ENCODE measurements around the gene PRMT5.
A peak's percentile ranks its signal among the peaks of the same experiment; 100 is the strongest.

The PRMT5 gene

DNA sequence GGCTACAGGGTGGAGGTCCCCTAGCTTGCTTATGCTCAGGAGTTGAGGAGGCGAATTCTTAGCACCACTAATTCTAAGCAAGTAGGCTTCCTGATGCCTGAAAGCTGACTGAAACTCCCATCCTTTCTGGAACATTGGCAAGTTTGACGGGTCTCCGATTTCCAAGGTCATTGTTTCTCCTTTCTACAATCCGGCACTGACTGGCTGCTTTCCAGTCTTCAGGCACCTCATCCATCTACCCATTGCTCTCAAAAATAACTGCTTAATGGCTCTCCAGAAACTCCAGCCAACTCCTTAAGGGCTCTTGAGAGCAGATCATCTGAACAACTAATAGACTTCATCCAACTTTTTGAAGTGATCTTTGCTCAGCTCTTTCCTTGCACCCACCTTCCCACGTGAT lies 32.8 kb downstream of the PRMT5 start:
- no peak for DNase-seq

DNA sequence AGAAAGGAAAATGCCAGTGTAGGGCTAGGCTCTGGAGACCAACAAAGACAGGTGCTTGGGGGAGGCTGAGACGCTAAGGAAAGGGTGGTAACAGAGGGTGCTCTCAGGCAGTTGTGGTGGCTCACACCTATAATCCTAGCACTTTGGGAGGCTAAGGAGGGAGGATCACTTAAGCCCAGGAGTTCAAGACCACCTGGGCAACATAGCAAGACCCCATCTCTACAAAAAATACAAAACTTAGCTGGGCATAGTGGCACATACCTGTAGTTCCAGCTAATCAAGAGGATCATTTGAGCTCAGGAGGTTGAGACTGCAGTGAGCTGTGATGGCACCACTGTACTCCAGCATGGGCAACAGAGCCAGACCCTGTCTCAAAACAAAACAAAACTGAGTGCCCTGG lies 33.8 kb downstream of the PRMT5 start:
- no peak for DNase-seq

DNA sequence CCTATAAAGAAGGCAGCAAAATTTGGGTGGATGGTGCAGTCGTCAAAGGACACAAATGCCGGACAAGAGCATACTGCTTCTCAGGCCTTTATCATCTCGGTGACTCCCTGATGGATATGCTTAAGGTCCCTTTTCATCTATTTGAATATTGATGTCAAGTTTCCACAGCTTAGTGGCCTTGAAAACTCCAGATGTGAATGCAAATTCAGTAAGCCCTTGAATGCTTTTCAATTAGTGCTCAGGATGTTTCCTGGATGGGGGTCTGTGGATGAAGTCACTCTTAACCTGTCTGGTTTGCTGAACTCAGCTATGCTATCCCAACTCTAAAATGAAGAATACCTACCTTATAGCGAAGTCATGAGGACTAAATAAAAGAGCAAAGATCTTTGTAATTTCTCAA lies 35.5 kb downstream of the PRMT5 start:
- no peak for DNase-seq

DNA sequence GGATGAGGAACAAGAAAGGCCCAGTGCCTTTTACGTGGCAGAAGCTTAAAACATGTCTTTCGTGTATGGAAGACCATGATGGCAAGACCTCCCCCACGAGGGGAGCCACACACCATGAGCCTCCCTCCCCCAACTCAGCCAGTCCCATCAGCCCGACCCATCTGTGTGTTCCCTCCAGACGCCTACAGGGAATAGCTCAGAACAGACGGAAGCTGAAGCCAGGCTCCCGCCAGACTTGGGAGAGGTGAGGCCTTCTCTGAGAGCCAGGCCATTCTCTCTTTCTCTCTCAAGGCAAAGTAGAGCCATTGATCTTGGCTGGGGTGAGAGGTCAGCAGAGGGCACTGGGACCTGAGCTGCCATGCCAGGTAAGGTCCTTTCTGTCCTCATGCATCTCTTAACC lies 36.7 kb downstream of the PRMT5 start:
- no peak for DNase-seq

DNA sequence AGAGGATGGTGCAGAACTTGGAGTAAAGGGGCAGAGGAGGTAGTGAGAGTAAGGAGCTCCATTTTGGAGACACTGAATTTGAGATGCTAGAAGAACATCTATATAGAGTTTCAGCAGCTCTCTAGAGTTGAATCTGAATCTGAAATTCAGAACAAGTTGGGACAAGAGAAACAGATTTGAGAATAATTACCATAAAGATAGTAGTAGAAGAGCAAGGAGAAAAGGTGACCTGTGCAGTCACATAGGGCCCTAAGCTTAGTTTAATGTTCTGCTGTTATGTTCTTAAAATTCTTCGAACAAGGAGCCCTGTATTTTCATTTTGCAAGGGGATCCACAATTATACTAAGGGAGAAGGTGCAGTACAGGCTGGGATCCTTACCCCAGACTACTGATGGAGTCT lies 38.8 kb downstream of the PRMT5 start:
- DNase-seq: no peak

DNA sequence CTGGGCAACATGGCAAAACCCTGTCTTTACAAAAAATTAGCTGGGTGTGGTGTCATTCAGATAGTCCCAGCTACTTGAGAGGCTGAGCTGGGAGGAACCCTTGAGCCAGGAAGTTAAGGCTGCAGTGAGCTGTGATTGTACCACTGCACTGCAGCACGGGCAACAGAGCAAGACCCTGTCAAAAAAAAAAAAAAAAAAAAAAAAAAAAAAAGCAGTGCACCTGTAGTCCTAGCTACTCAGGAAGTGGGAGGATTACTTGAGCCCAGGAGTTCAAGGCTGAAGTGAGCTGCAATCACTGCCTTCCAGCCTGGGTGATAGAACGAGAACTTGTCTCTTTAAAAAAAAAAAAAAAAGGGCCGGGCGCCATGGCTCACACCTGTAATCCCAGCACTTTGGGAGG lies 40.5 kb downstream of the PRMT5 start:
- DNase-seq: no peak

DNA sequence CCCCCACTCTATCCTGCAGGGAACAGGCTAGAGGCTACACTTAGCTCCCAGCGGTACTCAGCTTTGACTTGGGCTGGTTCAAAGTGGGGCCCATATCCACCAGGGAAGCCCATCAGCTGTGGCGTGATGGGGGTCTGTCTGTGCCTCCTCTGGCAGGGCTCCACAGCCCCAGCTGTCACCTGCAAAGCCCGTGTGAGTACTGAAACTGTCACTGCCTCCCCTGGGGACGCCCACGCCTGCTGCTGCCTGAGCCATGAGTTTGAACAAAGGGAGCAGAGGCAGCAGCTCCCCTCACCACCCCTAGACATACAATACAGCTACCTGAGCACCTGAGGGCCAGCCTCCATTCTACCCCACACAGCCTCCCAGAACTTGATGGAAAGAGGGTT lies 41.2 kb downstream of the PRMT5 start:
- no peak for DNase-seq

DNA sequence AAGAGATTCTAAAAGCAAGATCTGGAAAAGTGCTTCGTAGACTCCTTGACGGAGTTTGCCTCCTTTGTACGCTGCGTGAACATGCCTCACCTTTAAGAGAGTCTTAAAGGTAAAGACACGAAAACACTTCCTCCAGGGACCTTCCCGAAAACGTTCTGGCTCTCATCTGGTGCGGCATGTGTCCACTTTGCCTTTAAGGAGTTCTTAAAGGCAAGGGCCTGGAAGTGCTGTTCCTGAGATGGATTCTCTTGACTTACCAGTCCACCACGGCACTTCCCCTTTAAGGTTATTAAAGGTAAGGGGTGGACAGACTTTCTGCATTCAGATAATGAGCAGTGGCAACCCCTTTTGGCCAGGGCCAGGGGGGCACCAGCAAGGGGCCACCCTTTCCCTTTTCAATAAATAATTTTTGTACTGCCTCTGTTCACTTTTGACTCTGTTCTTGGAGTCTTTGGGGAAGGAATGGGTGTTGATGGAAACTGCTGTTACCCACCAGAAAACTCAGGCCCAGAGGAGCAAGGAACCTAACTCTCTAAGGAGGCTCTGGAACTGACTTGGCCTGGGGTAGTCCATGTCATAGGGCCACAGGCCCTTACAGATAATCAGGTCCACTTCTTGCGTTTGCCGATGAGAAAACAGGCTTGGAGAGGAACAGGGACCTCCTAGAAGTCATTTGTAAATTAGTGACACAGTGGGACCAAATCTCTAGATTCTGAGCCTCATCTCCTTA lies 41.8 kb downstream of the PRMT5 start:
- DNase-seq: peak; percentile 23

DNA sequence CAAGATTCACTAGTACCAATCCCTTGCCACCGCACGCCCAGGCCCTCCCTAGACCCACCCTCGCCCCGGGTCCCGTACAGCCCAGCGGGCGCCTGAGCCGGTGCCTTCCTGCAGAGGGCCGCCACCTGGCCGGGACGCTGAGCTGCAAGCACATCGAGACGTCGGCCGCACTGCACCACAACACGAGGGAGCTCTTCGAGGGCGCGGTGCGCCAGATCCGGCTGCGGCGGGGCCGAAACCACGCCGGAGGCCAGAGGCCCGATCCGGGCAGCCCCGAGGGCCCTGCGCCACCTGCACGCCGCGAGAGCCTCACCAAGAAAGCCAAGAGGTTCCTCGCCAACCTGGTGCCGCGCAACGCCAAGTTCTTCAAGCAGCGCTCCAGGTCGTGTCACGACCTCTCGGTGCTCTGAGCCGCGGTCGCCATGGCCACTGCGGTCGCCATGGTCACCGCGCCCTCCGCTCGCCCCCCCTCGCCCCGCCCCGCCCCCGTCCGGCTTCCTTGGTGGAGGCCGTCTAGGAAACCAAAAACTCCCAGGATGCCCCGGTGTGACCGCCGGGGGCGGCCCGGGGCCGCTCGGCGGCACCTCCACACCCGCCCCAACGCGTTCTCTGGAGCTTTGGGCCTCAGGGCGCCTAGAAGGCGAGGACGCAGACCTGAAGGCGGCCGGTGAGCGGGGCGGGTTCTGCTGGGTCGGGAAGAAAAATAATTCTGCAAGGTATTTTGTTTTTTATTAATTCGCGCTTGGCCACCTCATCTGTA lies 42.5 kb downstream of the PRMT5 start:
- DNase-seq: peak; percentile 68

DNA sequence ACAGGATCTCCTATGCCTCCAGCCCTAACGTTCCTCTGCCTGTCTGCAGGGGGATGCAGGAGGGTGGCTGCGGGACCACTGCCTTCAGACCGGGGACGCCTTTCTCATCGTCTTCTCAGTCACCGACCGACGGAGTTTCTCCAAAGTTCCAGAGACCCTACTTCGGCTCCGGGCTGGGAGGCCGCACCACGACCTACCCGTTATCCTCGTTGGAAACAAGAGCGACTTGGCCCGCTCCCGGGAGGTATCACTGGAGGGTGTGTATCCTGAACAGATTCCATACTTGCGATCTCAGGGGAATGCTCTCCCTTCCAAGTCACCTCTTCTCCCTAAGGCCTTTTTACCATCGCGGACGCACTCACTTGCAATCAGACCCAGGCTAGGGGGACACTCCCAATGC lies 43.2 kb downstream of the PRMT5 start:
- DNase-seq: no peak

DNA sequence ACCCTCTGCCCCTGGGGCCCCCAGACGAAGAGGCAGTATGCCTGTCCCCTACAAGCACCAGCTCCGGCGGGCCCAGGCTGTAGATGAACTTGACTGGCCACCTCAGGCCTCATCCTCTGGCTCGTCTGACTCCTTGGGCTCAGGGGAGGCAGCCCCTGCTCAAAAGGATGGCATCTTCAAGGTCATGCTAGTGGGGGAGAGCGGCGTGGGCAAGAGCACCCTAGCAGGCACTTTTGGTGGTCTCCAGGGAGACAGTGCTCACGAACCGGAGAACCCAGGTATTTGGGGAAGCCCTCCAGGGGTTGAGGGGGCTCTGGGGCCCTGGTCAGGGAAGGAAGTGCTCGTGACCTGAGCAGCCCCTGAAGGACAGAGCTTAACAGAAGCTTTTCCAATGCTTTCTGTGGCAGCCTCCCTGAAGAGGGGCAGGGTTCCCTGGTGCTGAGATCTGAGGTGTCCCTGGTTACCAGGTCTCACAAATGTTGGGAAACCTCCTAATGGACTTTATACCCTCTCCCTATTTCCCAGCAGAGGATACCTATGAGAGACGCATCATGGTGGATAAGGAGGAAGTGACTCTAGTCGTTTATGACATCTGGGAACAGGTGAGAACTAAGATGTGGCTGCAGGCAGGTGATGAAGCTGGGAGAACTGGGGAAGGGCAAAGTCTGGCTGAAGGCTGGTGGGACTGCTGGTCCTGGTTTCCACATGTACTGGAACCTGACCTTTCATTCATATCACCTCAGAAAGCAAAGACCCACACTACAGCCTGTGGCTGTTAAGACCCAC lies 44.2 kb downstream of the PRMT5 start:
- DNase-seq: no peak

DNA sequence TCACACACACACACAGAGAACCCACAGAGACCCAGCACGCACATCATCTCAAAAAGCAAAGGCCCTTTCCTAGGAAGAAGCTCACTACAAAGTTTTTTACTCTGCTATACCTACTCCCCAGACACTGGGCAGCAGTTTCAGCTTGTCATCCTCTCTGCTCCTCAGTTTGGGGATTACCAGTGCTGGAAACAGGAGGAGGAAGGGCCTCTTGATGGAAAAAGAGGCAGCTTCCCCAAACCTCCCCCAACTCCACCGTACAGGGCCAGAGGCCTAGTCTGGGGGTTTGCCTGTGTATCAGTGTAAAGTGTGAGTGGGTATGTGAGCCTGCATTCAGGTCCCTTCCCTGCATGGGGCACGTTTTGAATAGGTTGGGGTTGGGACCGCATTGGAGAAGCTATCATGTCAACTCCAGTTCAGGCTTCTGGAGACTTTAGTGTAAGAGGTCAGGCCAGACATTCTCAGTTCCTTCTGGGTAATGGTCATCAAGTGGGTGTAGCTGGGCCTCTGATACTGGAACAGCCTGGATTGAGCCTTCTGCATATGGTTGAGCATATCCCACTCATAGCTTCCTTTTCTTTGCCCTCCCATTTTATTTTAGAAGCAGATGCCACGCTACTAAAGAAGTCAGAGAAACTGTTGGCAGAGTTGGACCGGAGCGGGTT lies 45.0 kb downstream of the PRMT5 start:
- DNase-seq: no peak

DNA sequence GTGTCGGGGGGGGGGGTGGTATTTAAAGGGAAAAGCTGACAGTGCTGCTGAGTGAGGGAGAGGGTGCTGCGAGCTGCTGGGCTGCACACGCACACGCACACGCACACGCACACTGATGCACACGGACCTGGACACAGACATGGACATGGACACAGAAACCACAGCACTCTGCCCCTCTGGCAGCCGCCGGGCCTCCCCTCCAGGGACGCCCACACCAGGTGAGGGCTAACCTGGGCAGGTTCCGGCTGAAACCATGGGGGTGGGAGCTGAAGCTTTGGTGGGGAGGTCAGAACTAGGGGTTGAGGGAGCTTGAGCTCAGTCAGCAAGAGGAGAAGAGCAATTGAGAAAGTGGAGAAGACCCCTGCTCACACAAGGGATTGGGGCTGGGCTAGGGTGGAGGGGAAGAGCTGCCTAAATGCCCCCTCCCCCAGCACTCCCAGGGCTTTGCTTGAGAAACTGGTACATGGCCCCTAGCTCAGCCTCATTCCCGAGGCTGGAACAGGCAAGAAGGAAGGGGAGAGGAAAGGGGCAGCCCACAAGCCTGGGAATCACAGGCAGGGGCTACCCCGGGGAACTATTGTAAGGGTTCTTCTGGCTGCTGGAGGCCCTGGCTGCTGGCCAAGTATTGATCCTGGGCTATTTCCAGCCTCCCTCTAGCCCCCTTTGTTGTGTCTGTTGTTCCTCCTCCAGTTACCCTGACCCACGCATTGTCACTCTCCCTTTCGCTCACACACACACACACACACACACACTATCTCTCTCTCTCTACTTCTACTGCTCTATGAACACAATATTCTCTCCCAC lies 45.8 kb downstream of the PRMT5 start, which contains the start of gene REM2:
REM2 (plus strand) TSS at position 50 of the 804 bp plus-strand sequence; CDS start at position 116, 66 bp downstream.
- no peak for DNase-seq

DNA sequence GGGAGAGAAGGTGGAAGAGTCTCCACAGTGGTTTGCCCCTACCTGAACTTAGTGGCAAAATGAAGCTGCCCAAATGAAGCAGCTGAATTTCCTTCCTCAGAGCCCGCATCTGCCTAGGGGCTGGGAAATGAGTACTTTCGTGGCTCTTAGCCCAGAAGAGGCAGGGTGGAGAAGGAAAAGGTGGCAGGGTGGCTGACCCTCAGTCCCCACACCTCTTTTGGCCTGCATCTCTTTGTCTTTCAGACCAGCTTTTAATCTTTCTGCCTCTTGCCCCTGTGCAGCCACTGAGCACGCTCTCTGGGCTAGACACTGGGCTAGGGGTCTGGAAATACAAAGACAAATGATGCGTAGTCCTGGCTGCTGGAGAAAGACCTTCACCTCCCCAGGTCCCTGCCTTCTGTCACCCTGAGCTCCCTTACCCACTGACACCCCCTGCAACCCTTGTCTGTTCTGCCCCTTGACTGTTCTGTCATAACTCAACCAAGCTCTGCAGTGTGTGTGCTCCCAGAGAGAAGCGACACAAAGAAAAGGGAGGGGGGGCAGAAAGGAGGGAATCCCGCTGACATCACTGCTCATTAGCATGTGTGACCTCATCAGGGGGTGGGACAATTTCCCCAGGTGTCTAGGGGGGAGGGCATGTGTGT lies 46.5 kb downstream of the PRMT5 start:
- DNase-seq: no peak

DNA sequence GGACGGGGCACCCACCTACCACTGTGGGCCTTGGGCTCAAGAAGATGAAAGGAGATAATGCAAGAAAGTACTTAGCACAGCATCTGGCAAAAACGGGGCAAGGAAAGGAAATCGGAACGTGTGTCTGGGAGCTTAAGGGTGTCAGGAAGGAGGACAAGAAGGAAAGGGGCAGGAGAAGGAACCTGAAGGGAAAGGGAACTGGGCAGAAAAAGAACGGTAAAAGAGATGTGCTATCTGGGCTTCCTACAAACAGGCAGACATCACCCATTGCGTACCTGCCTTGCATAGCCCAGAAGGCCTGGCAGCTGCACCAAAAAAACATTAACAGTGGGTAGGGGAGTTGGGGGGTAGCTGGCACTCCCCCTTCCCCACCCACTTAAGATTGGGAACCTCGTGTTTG lies 47.1 kb downstream of the PRMT5 start:
- DNase-seq: no peak

DNA sequence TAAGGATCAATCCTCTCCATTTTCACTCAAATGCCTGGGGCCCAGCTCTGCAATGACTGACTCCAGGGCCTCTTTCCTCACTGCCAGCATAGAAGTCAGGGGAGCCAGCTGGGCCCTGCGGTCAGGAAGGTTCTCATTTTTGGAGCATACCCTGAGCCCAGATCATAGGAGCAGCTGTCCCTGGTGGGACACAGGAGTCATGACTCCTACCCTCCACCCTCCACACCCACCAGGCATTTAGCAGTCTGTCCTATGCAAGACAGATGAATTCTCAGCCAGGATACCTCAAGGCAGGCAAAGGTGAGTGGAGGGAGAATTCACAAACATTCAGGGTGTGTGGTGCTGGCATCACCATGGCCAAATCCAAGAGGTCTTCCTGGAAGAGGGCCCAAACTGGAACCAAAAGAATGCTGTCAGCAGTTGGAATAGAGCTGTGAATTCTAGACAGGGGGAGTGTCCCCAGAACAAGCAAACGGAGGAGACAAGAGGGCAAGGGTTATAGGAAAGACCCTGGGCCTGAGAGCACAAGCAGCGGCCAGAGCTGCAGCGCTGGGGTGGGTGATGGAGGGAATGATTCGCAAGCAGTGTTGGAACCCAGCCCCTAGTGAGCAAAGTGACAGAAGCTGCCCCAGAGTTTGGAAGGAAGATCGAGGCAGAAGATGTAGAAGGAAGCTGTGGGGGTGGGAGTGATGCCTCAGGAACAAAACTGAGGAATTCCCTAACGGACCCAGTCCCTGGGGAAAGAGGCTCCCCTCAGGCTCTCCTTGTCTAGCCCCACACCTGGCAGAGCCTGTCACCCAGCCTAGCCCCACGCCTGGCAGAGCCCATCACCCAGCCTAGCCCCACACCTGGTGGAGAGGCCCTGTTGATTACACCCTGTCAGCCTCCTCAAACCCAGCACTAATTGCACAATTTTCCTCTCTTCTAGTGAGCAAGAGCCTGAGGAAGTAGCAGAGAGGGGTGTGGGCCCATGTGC lies 50.6 kb downstream of the PRMT5 start:
- DNase-seq: no peak

DNA sequence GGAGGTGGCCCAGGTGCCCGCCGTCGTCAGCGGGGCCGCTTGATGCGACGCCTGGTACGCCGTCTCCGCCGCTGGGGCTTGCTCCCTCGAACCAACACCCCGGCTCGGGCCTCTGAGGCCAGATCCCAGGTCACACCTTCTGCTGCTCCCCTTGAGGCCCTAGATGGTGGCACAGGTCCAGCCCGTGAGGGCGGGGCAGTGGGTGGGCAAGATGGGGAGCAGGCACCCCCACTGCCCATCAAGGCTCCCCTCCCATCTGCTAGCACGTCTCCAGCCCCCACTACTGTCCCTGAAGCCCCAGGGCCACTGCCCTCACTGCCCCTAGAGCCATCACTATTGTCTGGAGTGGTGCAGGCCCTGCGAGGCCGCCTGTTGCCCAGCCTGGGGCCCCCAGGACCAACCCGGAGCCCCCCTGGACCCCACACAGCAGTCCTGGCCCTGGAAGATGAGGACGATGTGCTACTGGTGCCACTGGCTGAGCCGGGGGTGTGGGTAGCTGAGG lies 52.1 kb downstream of the PRMT5 start:
- DNase-seq: no peak

DNA sequence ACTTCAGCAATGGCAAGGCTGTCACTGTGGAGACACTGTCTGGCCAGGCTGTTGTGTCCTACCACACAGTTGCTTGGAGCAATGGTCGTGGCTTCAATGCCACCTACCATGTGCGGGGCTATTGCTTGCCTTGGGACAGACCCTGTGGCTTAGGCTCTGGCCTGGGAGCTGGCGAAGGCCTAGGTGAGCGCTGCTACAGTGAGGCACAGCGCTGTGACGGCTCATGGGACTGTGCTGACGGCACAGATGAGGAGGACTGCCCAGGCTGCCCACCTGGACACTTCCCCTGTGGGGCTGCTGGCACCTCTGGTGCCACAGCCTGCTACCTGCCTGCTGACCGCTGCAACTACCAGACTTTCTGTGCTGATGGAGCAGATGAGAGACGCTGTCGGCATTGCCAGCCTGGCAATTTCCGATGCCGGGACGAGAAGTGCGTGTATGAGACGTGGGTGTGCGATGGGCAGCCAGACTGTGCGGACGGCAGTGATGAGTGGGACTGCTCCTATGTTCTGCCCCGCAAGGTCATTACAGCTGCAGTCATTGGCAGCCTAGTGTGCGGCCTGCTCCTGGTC lies 53.3 kb downstream of the PRMT5 start:
- DNase-seq: no peak

DNA sequence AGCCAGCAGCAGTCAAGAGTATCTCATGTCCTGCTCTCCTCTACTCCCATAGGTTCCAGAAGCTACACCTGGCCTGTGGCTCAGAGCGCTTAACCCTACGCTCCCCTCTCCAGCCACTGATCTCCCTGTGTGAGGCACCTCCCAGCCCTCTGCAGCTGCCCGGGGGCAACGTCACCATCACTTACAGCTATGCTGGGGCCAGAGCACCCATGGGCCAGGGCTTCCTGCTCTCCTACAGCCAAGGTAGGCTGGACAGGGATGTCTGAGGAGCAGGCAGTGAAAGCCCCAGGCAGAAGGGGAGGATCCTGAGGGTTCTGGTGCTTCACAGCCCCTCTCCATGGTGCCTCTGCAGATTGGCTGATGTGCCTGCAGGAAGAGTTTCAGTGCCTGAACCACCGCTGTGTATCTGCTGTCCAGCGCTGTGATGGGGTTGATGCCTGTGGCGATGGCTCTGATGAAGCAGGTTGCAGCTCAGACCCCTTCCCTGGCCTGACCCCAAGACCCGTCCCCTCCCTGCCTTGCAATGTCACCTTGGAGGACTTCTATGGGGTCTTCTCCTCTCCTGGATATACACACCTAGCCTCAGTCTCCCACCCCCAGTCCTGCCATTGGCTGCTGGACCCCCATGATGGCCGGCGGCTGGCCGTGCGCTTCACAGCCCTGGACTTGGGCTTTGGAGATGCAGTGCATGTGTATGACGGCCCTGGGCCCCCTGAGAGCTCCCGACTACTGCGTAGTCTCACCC lies 54.0 kb downstream of the PRMT5 start:
- no peak for DNase-seq

Measured in T-helper 9 cell (primary cell).